Ovary (tissue), 3 donors: ENCODE measurements around the gene CDC42BPB.

Source experiments
- EP300 ChIP-seq: sonication (generic); formaldehyde crosslinking; IDR thresholded peaks from one replicate; pipeline ENCODE4 v1.6.1; 2017; ENCODE audit warnings: antibody characterized with exemption
- TF ChIP-seq, protein P1 (sequence below), 3 donors: fragments of 450-650 bp in 2 of 3; fragments of 200-600 bp in 1 of 3; IDR thresholded peaks; one replicate each; pipeline versions ENCODE4 v1.5.1 to v1.8.0; 2016 to 2022; ENCODE audit warnings: antibody characterized with exemption in 3 of 3, mild to moderate bottlenecking in 1 of 3
- donor health status: DM: no; HTN: no; CAD: no.

GRCh38 chr14:102925646-102926045, 131.7 kb downstream of the CDC42BPB start:
- TF ChIP-seq, protein P1, sequence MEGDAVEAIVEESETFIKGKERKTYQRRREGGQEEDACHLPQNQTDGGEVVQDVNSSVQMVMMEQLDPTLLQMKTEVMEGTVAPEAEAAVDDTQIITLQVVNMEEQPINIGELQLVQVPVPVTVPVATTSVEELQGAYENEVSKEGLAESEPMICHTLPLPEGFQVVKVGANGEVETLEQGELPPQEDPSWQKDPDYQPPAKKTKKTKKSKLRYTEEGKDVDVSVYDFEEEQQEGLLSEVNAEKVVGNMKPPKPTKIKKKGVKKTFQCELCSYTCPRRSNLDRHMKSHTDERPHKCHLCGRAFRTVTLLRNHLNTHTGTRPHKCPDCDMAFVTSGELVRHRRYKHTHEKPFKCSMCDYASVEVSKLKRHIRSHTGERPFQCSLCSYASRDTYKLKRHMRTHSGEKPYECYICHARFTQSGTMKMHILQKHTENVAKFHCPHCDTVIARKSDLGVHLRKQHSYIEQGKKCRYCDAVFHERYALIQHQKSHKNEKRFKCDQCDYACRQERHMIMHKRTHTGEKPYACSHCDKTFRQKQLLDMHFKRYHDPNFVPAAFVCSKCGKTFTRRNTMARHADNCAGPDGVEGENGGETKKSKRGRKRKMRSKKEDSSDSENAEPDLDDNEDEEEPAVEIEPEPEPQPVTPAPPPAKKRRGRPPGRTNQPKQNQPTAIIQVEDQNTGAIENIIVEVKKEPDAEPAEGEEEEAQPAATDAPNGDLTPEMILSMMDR (IDR thresholded peaks at IDR 0.05): no peak
- no peak for TF ChIP-seq EP300
